ENCODE results near the gene RPL29.

The RPL29 gene

DNA sequence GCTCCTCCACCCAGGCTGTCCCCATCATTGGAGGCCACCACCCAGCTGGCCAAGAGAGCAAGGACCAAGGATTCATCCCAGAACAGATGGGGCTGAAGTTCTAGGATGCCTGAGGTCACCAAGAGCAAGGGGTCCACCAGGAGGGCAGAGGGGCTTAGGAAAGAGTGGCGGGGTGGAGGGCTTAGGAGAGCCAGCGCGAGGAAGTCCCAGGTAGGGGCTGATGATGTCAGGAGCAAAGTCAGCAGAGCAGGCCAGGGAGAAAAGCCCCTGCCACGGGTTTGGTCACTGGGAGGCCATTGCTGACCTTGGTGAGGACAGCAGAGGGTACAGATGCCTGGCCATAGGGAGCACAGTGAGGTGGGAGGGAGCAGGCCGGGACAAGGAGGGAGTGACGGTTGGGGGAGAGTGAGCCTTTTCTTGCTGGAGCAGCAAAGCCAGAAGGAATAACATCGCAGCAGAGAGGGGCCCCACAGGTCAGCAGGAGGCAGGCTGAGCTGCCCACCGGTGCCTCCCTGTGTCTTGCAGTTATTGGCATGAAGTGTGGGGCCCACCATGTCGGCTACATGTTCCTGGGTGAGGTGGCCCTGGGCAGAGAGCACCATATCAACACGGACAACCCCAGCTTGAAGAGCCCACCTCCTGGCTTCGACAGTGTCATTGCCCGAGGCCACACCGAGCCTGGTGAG, 48.3 kb downstream of the RPL29 start:
- no peak for DNase-seq (ENCODE audit: low read depth in 2 of 2)

DNA sequence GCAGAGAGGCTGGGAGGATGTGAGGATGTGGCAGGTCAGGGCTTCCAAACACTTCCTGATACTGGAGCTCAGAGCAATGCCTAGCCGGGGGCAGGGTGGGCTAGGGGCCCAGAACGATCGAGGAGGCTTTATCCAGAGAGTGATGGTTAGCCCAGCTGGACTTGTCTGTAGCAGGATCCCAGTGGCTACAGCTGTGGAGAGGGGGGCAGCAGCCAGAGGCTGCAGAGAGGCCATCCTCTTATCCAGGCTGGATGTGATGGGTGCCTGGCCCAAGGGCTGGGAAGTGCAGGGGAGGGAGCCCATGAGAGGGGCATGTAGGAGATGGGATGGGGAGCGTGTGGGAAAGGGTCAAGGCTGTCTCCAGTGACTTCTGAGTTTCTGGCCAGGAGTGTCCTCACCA, 48.9 kb downstream of the RPL29 start:
- DNase-seq (ENCODE audit: low read depth in 2 of 2): no peak

DNA sequence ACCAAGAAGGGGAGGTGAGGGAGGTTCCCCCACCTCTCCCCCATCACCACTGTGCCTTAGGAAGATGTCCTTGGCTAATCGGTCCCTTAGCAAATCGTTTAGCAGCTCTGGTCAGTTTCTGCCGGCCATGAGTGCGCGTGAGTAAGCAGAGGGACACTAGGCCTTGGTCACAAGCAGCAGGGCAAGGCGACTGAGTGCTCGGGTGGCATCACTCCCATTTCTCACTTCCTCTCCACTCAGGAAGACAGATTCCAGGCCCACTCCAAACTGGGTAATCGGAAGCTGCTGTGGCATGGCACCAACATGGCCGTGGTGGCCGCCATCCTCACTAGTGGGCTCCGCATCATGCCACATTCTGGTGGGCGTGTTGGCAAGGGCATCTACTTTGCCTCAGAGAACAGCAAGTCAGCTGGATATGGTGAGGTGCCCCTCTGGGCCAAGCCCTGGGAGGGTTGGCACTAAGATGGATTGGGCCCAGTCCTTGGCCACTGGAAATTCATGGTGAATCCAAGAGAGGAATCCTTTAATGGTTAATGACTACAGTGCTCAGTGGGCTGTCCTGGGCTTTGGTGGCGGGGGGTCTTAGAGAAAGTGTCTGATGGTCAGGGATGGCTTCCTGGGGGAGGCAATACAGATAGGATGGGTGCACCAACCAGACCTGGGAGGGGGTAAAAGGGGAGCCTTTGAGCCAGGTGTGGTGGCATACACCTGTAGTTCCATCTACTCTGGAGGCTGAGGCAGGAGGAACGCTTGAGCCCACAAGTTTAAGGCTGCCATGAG, 49.6 kb downstream of the RPL29 start:
- DNase-seq (ENCODE audit: low read depth in 2 of 2): no peak

DNA sequence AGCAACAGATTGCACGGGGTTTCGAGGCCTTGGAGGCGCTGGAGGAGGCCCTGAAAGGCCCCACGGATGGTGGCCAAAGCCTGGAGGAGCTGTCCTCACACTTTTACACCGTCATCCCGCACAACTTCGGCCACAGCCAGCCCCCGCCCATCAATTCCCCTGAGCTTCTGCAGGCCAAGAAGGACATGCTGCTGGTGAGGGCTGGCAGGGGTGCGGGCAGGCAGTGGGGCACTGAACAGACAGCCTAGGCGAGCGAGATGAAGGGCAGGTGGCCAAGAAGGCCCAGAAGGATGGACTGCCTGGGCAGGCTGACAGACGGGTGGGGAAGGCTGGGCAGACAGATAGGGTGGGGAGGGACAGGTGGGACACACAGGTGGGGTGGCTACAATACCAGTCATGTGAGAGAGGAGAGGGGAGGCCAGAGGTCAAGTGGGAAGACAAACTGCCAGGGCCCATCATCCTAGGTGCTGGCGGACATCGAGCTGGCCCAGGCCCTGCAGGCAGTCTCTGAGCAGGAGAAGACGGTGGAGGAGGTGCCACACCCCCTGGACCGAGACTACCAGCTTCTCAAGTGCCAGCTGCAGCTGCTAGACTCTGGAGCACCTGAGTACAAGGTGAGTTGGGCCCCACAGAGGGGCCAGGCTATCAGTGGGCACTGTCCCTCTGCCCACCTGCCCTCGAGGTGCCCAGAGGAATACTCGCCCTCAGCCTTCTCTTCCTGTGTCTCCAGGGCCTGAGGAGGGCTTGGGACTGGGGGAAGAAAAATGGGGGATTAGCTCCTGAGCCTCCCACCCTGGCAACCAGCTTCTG, 50.5 kb downstream of the RPL29 start:
- DNase-seq (ENCODE audit: low read depth in 2 of 2): no peak

DNA sequence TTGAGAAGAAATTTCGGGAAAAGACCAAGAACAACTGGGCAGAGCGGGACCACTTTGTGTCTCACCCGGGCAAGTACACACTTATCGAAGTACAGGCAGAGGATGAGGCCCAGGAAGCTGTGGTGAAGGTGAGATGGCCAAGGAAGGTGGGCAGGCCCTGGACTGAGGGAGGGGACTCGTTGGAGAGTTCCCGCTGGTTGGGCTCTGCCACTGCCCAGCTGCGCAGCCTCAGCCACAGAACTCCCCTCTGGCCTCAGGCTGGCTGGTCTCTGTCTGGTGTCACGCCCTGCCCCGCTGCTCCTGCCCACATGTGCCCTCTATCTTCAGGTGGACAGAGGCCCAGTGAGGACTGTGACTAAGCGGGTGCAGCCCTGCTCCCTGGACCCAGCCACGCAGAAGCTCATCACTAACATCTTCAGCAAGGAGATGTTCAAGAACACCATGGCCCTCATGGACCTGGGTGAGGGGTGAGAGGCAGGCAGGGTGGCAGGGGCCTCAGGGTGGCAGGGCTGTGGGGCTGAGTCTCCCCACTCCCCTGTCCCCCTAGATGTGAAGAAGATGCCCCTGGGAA, 51.2 kb downstream of the RPL29 start:
- no peak for DNase-seq (ENCODE audit: low read depth in 2 of 2)

Measured in stimulated activated CD4-positive, alpha-beta T cell treated with anti-CD3 and anti-CD28 coated beads, Interleukin-12 subunit alpha, Interleukin-12 subunit beta, amount 100 ng/mL, for 24 hours (primary cell).